Ishikawa (cell line): ENCODE measurements around the gene PLXDC2.

Experiments
- CEBPB ChIP-seq: IDR thresholded peaks from 2 replicates; pipeline ENCODE4 v1.6.1; 2012
- CREB1 ChIP-seq: IDR thresholded peaks from 2 replicates; pipeline ENCODE4 v1.6.1; 2012; ENCODE audit warnings: low read depth
- EGR1 ChIP-seq: IDR thresholded peaks from 2 replicates; pipeline ENCODE4 v1.6.1; 2012
- EP300 ChIP-seq: IDR thresholded peaks from 2 replicates; pipeline ENCODE4 v1.6.1; 2012; ENCODE audit warnings: borderline replicate concordance
- FOXM1 ChIP-seq: IDR thresholded peaks from 2 replicates; pipeline ENCODE4 v1.6.1; 2012; ENCODE audit warnings: low read depth, borderline replicate concordance
- NFIC ChIP-seq: IDR thresholded peaks from 2 replicates; pipeline ENCODE4 v1.6.1; 2012
- RAD21 ChIP-seq: IDR thresholded peaks from 2 replicates; pipeline ENCODE4 v1.6.1; 2012; ENCODE audit warnings: low read depth
- TAF1 ChIP-seq: IDR thresholded peaks from 2 replicates; pipeline ENCODE4 v1.6.1; 2012; ENCODE audit warnings: low read depth, mild to moderate bottlenecking
- TCF12 ChIP-seq: IDR thresholded peaks from 2 replicates; pipeline ENCODE4 v1.6.1; 2012; ENCODE audit warnings: low read depth
- TEAD4 ChIP-seq: IDR thresholded peaks from 2 replicates; pipeline ENCODE4 v1.6.1; 2012
- YY1 ChIP-seq: IDR thresholded peaks from 2 replicates; pipeline ENCODE4 v1.6.1; 2012; ENCODE audit warnings: low read depth
- ZBTB7A ChIP-seq: IDR thresholded peaks from 2 replicates; pipeline ENCODE4 v1.6.1; 2012; ENCODE audit warnings: low read depth
- TF ChIP-seq, protein P1 (sequence below): IDR thresholded peaks from 2 replicates; pipeline ENCODE4 v1.6.1; 2012
- TF ChIP-seq, protein P2 (sequence below): IDR thresholded peaks from 2 replicates; pipeline ENCODE4 v1.6.1; 2012
- TF ChIP-seq, protein P3 (sequence below): IDR thresholded peaks from 2 replicates; pipeline ENCODE4 v1.6.1; 2012; ENCODE audit warnings: low read depth, mild to moderate bottlenecking

PLXDC2 gene

DNA sequence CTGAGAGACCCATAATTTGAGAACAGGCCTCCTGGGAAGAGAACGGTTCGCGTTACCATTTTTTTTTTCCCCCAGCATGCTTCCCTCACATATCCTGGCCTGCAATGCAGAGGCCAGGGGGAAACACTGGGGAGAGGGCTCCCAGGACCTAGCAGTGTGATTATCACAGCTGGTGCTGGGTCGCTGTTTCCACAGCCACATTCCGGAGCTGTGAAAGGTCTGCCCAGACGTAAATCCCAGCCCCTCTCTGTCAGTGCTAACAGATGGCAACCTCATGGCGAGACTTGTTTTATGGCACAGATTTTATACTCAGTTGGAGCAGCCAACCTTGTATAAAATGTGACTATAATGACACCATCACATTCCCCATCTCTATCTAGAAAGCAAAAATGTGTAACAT is 150.5 kb downstream of the PLXDC2 start:
- TF ChIP-seq NFIC (no peak), CREB1 (no peak), ZBTB7A (no peak), RAD21 (no peak), TAF1 (no peak), EP300 (no peak), CEBPB (no peak), FOXM1 (no peak), TCF12 (no peak), EGR1 (no peak), YY1 (no peak), TEAD4 (no peak)
- TF ChIP-seq, protein P1, sequence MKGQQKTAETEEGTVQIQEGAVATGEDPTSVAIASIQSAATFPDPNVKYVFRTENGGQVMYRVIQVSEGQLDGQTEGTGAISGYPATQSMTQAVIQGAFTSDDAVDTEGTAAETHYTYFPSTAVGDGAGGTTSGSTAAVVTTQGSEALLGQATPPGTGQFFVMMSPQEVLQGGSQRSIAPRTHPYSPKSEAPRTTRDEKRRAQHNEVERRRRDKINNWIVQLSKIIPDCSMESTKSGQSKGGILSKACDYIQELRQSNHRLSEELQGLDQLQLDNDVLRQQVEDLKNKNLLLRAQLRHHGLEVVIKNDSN: no peak
- TF ChIP-seq, protein P2, sequence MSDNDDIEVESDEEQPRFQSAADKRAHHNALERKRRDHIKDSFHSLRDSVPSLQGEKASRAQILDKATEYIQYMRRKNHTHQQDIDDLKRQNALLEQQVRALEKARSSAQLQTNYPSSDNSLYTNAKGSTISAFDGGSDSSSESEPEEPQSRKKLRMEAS: no peak
- TF ChIP-seq, protein P3, sequence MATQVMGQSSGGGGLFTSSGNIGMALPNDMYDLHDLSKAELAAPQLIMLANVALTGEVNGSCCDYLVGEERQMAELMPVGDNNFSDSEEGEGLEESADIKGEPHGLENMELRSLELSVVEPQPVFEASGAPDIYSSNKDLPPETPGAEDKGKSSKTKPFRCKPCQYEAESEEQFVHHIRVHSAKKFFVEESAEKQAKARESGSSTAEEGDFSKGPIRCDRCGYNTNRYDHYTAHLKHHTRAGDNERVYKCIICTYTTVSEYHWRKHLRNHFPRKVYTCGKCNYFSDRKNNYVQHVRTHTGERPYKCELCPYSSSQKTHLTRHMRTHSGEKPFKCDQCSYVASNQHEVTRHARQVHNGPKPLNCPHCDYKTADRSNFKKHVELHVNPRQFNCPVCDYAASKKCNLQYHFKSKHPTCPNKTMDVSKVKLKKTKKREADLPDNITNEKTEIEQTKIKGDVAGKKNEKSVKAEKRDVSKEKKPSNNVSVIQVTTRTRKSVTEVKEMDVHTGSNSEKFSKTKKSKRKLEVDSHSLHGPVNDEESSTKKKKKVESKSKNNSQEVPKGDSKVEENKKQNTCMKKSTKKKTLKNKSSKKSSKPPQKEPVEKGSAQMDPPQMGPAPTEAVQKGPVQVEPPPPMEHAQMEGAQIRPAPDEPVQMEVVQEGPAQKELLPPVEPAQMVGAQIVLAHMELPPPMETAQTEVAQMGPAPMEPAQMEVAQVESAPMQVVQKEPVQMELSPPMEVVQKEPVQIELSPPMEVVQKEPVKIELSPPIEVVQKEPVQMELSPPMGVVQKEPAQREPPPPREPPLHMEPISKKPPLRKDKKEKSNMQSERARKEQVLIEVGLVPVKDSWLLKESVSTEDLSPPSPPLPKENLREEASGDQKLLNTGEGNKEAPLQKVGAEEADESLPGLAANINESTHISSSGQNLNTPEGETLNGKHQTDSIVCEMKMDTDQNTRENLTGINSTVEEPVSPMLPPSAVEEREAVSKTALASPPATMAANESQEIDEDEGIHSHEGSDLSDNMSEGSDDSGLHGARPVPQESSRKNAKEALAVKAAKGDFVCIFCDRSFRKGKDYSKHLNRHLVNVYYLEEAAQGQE: no peak

DNA sequence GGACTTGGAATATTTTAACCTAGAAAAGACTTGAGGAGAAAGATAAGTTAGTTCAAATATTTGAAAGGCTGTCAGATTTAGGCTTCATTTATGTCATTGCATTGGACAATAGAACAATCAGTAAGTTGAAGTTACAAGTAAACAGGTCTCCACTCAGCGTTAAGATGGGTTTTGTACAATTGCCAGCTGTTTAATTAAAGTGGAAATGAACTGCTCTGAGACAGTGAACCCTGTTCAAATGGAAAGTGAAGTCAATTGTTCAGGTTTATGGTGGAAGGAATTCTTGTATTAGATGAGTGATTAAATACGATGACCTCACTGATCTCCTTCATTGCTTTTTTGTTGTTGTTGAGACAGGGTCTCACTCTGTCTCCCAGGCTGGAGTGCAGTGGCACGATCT is 151.7 kb downstream of the PLXDC2 start:
- TF ChIP-seq ZBTB7A (no peak), RAD21 (no peak), EP300 (no peak), CREB1 (no peak), CEBPB (no peak), TCF12 (no peak), TAF1 (no peak), TEAD4 (no peak), NFIC (no peak), YY1 (no peak), EGR1 (no peak), FOXM1 (no peak)
- TF ChIP-seq, protein P3: no peak
- TF ChIP-seq, protein P2: no peak
- TF ChIP-seq, protein P1: no peak

DNA sequence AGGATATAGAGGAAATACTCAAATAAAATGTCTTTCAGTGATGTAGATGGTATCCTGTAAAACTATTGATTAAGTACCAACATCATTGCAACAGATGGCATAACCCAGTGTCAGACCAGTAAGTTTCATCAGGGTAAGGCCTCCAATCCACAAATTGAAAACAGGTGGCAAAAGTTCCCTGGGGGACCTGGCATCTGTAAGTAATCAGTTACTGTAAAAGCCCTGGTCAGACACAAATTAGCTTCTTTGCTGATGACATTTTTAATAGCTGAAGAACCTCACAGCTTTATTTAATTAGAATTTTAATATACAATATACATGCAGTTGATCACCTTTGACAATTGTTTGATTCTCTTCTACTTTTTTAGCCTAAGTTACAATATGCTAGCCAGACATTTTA is 152.5 kb downstream of the PLXDC2 start:
- no peak for TF ChIP-seq EGR1
- no peak for TF ChIP-seq EP300
- TF ChIP-seq, protein P2: no peak
- no peak for TF ChIP-seq TCF12
- no peak for TF ChIP-seq FOXM1
- no peak for TF ChIP-seq ZBTB7A
- TF ChIP-seq TEAD4: no peak
- TF ChIP-seq CREB1: no peak
- TF ChIP-seq TAF1: no peak
- TF ChIP-seq CEBPB: no peak

DNA sequence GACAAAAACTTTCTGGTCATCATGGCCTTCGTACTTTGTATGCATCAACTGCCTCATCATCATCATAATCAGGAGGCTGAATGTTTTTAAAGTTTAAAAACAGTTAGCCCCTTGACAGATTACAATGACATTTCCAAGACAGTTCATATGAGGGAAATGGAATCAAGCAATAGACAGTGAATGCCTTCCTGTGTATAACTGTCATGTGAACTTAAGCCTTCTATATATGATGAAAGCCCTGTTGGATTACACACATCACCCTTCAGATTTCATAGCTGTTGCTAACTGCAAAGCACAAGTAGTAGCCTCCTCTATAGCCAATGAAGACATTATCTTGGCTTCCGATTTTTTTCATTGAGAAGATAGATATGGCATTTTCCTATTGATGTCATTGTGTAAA is 154.0 kb downstream of the PLXDC2 start:
- no peak for TF ChIP-seq EP300
- no peak for TF ChIP-seq ZBTB7A
- TF ChIP-seq, protein P1: no peak
- TF ChIP-seq, protein P2: no peak
- no peak for TF ChIP-seq TAF1
- TF ChIP-seq EGR1: no peak
- TF ChIP-seq TCF12: no peak
- no peak for TF ChIP-seq NFIC
- TF ChIP-seq RAD21: no peak
- TF ChIP-seq YY1: no peak
- no peak for TF ChIP-seq CREB1
- no peak for TF ChIP-seq CEBPB
- no peak for TF ChIP-seq FOXM1
- TF ChIP-seq, protein P3: no peak
- no peak for TF ChIP-seq TEAD4
